ENCODE results near the gene TUFT1.
"Not testable (repeated sequence)": the region's sequence is repeated elsewhere in the genome, so short reads cannot be mapped to it uniquely, and the experiment has no call there.

TUFT1 gene

DNA sequence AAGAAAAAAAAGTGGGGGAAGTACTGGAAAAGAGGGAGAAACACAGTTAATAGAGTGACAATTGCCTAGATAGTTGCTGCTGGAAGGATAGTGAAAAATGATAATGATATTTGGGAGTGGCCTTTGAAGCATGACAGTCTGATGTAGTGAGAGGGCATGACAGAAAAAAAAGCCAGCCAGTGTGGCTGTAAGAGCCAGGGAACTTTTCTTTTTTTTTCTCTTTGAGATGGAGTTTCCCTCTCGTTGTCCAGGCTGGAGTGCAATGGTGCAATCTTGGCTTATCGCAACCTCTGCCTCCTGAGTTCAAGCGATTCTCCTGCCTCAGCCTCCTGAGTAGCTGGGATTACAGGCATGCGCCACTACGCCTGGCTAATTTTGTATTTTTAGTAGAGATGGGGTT, 62.4 kb downstream of the TUFT1 start:
- in situ Hi-C loops (cut with HindIII; ENCODE audit: low pct_ligation_motif_present, low pct_unique_long_range_greater_than_20kb, low sequenced_read_pairs); DNase-seq: not testable (repeated sequence)

DNA sequence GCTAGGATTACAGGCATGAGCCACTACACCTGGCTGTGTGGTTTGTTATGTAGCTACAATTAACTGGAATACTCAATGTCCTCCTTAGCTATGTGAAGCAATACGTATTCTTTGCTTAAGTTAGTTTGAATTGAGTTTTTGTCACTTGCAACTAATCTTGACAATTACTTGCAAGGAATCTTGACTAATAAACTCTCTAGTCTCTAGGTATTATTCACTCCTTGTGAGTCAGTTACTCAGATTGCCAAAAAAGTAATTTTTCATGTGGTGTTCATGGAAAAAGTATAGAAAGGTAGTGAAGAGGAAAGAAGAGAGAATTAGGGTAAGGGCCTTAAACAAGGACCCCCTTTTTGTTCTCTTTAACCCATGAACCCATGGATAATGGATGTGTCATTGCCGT, 64.2 kb downstream of the TUFT1 start:
- no peak for DNase-seq
- in situ Hi-C loops (cut with HindIII; ENCODE audit: low pct_ligation_motif_present, low pct_unique_long_range_greater_than_20kb, low sequenced_read_pairs): no loop called here

DNA sequence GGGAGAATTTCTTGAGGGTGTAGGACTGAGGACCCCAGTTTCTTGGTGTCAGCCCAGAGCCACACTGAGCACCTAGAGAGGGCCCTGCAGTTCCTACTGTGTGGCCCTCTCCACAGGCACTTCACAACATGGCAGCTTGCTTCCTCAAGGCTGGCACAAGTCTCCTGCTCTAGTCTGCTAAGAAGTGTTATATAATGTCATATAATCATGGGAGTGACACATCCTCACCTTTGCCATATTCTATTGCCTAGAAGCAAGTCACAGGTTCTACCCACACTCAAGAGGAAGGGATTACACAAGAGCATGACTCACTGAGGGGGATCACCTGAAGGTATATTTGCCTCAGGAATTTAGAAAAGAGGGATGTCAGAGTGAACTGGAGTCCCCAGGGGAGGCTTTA, 66.3 kb downstream of the TUFT1 start:
- in situ Hi-C loops (cut with HindIII; ENCODE audit: low pct_ligation_motif_present, low pct_unique_long_range_greater_than_20kb, low sequenced_read_pairs): no loop called here
- no peak for DNase-seq

DNA sequence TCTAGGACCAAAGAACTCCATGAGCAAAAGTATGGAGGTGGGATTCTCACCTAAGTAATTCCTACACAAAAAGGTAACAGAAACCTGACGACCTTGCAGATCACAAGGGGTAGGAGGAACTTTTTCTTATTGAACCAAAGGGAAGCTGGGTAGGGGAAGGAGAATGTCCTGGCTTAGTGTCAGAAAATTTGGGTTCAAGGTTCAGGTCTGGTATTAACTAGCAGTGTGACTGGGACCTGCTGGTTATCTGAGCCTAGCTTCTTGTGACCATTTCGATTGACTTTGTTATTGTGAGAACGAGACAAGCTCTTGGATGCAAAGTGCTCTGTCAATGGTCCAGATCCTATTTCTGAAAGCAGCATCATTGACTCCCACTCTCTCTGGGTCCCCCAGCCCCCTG, 66.7 kb downstream of the TUFT1 start:
- in situ Hi-C loops (cut with HindIII; ENCODE audit: low pct_ligation_motif_present, low pct_unique_long_range_greater_than_20kb, low sequenced_read_pairs): no loop called here

DNA sequence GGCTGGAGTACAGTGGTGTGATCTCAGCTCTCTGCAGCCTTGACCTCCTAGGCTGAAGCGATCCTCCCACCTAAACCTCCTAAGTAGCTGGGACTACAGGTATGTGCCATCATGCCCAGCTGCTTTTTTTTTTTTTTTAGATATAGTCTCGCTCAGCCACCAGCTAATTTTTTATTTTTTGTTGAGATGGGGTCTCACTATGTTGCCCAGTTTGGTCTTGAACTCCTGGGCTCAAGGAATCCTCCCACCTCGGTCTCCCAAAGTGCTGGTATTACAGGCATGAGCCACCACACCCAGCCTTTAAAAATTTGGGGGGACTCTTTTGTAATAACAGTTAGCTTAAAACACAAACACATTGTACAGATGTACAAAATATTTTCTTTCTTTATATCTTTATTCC, 70.0 kb downstream of the TUFT1 start:
- no peak for DNase-seq
- in situ Hi-C loops (cut with HindIII; ENCODE audit: low pct_ligation_motif_present, low pct_unique_long_range_greater_than_20kb, low sequenced_read_pairs): no loop called here

More for the DNA sequence above, 66.7 kb downstream of the TUFT1 start:
- DNase-seq: no peak

DNA sequence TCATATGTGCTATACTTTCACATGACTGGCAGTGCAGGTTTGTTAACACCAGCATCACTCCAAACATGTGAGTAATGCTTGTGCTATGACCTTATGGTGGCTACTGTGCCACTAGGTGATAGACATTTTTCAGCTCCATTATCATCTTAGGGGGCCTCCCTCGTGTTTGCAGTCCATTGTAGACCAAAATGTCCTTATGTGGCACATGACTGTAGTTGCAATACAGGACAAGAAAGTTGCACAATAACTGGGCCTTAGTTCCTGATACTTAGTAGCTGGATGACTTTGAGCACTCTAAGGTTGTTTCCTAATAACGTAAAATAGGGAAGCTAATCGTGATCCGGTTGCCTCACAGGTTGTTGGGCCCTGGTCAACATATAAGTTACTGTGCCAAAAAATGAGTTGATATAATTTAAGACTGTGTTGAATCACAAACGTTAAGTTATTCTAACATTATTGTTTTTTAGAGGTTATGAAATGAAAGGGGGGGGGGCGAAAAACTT, 71.2 kb downstream of the TUFT1 start:
- in situ Hi-C loops (cut with HindIII; ENCODE audit: low pct_ligation_motif_present, low pct_unique_long_range_greater_than_20kb, low sequenced_read_pairs): no loop called here
- no peak for DNase-seq

DNA sequence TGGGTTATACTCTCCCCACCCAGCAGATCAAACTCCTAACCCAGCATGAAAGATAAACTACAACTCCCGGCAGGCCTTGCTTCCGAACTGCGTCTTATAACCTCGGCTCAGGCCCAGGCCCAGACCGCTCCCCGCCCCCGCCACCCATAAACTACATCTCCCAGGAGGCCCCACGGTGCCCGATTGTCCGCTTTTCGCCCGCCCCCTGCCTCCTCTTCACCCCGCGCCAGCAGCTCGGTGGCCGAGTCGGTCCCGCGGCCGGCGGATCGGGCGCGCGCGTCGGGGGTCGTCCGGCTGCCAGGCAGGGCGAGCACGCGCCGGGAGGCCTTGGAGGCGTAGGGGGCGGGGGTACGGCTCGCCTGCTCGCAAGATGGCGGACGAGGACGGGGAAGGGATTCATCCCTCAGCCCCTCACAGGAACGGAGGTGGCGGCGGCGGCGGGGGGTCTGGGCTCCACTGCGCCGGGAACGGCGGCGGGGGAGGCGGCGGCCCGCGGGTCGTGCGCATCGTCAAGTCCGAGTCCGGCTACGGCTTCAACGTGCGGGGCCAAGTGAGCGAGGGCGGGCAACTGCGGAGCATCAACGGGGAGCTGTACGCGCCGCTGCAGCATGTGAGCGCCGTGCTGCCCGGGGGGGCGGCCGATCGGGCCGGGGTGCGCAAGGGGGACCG, 71.9 kb downstream of the TUFT1 start, which contains the start of gene SNX27:
Gene SNX27 (plus strand): TSS at position 219 of the 669 bp plus-strand sequence. CDS start 152 bp downstream, at position 371.
- in situ Hi-C loops (cut with HindIII; ENCODE audit: low pct_ligation_motif_present, low pct_unique_long_range_greater_than_20kb, low sequenced_read_pairs): no loop called here
- DNase-seq: peak; percentile 94

DNA sequence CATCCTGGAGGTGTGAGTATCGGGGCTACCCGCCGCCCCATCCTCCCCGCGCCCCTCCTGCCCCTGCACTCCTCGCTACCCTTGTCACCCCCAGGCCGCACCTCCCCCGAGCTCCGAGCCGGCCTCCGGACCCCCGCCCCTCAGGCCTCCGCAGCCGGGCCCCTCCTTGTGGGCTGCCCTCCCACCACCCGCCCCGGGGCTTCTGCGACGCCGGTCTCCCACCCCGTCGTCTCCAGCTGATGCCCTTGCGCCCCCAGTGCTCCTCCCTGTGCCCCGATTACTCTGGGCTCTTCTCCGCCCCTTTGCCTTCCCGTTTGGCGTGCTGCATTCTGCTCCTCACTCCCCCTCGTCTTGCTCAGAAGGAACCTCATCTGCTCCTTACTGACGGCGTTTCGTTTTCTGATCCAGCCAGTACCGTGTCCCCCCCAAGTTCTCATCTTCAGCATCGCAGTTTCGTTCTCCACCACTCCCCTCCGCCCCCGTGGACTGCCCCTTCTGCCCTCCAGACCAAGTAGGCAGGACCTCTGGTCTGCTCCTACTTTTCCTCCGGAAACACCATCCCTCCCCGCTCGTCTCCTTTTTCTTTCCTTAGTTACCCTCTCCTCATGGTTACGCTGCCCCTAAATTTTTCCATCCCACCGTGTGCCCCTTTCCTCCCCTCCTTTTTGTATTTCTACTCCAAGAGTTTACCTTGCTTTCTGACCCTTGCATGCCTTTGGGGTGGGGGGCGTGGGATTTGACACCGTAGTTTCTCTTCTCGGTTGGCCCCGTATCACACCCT, 72.6 kb downstream of the TUFT1 start:
- in situ Hi-C loops (cut with HindIII; ENCODE audit: low pct_ligation_motif_present, low pct_unique_long_range_greater_than_20kb, low sequenced_read_pairs): no loop called here
- peak; percentile 46 for DNase-seq

DNA sequence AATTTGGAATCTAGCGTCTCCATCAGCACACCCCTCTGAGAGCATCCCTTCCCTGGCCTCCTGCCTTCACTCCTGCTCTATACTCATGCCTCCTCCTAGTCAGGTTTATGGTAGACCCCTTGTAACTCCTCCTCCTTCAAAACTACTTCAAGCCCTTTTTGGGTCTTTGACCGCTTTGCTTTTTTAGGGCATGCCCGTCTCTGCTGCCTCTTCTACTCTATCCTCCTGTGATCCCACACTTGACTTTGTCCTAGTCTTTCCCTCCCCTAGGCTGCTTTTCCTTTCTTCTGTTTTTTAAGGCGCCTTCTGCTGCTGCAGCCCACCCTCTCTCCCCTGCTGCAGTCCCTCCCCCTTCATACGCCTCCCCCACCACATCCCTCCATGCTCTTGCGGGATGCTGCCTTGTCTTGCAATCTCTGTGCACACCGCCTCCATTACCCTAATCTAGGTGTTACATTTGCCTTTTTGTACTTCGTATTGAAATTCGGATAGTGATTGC, 73.2 kb downstream of the TUFT1 start:
- in situ Hi-C loops (cut with HindIII; ENCODE audit: low pct_ligation_motif_present, low pct_unique_long_range_greater_than_20kb, low sequenced_read_pairs): no loop called here
- DNase-seq: no peak

DNA sequence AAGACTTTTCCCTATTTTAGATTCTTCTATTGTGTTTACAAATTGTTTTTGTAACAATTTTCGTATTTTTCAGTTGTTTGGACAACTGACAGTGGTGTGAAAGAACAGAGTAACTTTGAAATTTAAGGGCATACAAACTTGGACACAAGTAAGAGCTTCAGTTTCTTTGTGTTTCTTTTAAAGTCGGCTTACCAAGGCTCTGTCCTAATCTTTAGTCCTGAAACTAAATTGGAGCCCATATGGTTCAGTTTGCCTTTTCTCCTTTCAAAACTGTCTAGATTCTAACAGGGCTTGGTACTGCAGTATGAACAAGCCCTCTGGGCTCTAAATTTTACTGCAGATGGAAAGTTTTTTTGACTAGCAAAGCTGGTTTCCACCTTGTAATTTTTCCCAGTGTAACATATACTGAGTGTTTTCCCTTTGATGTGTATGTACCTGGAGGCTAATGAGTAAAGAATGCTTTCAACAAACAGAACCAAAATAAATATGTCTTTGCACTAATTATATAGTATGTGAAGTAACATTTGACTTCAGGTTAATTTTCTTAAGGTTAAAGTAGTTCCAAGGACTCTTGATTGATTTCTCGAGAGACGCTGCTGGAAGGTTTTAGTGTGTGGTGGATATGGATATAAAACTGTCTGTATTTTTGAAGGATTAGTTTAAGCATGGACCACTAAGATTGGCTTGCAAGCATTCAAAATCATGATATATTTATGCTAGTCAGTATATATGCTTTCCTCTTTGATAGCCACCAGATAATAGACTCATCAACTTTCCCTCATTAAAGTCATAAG, 75.8 kb downstream of the TUFT1 start:
- DNase-seq: no peak
- in situ Hi-C loops (cut with HindIII; ENCODE audit: low pct_ligation_motif_present, low pct_unique_long_range_greater_than_20kb, low sequenced_read_pairs): no loop called here

DNA sequence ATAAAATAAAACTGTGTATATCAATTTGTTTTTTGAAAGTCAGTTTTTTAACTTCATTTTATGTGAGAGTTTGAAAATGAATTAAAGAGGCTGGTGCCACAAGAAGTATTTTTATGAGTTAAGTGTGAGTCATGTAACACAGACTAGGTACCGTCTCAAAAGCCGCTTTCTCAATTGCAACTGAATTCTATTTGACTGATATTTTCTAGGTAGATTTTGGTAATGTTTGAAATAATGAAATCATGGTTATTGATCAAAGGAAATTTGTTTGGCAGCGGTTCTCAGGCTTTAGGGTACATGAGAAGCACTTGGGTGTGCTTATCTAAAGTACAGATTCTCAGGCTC, 76.4 kb downstream of the TUFT1 start:
- peak; percentile 37 for DNase-seq
- in situ Hi-C loops (cut with HindIII; ENCODE audit: low pct_ligation_motif_present, low pct_unique_long_range_greater_than_20kb, low sequenced_read_pairs): no loop called here

DNA sequence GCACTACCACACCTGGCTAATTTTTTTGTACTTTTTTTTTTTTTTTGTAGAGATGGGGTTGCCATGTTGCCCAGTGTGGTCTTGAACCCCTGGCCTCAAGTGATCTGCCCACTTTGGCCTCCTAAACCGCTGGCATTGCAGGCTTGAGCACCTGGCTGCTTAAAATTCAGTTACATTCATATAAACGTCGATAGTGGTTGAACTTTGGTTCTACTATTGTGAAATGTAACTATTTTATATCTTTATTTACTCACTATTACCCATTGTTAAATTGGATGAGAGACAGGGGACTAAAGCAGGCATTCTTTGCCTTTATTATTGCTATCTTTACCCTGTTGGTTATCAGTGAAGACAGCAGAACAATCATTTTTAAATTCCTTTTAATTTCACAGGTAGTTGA, 77.9 kb downstream of the TUFT1 start:
- DNase-seq: no peak
- in situ Hi-C loops (cut with HindIII; ENCODE audit: low pct_ligation_motif_present, low pct_unique_long_range_greater_than_20kb, low sequenced_read_pairs): no loop called here

DNA sequence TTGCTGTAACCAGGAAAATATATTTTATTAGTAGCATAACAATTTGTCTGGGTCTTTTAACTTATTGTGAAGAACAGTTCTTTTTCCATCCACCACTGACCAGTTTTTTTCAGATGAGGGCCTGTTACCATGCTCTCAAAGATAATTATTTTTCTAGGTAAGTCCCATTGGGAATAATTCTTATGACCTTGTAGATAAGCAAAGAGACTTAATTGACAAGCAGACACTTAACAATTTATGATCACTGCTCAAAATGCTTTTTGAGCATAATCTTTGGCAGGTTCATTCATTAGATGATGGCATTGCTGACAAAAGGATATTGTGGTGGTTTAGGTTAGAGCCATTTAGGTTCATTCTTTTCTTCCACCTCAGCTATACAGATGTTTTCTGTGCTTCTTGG, 78.4 kb downstream of the TUFT1 start:
- DNase-seq: no peak
- in situ Hi-C loops (cut with HindIII; ENCODE audit: low pct_ligation_motif_present, low pct_unique_long_range_greater_than_20kb, low sequenced_read_pairs): no loop called here

DNA sequence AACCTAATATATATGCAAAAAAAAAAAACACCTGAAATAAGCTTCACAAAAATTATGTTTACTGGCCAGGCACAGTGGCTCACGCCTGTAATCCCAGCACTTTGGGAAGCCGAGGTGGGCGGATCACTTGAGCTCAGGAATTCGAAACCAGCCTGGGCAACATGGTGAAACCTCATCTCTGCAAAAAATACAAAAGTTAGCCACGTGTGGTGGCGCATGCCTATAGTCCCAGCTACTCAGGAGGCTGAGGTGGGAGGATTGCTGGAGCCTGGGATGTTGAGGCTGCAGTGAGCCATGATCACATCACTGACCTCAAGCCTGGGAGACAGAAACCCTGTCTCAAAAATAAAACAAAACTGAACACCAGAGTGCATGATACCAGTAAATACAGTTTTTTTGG, 78.9 kb downstream of the TUFT1 start:
- DNase-seq; in situ Hi-C loops (cut with HindIII; ENCODE audit: low pct_ligation_motif_present, low pct_unique_long_range_greater_than_20kb, low sequenced_read_pairs): not testable (repeated sequence)

DNA sequence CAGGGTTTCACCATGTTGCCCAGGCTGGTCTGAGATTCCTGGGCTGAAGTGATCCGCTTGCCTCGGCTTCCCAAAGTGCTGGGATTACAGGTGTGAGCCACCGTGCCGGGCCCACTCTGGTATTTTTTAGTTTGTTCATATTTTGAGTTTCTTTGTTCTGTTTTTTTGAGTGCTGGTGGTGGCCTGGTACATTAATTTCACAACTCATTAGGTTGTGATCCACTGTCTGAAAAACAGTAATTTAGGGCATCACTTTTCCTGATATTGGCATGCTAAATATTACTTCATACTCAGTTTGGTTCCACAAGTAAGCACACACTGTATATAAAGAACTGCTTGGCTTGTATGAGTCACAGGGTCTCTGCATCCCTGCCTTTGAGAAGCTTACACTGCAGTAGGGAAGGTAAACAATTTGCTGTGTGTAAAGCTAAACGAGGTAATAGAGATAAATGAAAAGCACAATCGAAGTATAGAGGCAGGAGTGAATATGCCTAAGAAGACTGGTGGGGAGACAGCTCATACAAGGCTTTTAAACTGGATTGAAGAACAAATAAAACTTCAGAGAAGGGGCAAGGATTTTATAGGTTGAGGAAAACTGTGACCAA, 79.5 kb downstream of the TUFT1 start:
- DNase-seq: peak; percentile 44
- in situ Hi-C loops (cut with HindIII; ENCODE audit: low pct_ligation_motif_present, low pct_unique_long_range_greater_than_20kb, low sequenced_read_pairs): no loop called here

DNA sequence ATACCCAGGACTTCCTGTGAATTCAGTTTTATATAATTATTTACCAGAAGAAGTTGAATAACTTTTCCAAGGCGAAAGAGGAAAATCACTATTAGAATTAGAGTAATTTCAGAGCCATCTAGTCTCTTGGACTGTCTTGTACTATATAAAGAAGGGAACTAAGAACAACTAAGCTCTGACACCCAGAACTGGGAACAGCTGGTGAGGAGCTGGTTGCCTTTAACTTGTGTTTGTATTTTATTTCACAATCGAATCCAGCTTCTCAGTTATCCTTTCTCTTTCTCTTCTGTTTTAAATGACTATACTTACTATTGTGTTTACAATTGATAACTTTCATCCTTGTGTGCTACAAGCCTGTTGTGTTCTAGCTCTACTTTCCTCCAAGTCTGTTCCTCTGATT, 80.2 kb downstream of the TUFT1 start:
- in situ Hi-C loops (cut with HindIII; ENCODE audit: low pct_ligation_motif_present, low pct_unique_long_range_greater_than_20kb, low sequenced_read_pairs): no loop called here
- DNase-seq: no peak

DNA sequence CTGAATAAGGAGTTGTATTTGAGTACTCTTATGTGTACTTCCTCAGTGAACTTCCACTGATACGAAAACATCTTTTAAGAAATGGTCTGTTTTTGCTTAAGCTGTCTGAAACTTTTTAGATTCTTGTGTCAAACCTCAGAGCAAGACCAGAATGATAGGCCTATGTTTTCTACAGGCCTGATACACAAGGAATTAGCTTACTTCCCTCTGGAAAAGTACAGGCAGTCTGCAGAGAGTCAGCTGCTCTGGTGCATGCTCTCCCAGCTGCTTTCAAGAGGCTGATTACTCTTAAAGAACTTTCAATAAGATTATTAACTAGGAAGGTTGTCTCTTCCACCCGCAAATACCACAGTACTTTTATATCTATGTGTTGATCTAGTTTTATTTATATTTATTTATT, 81.2 kb downstream of the TUFT1 start:
- no peak for DNase-seq
- in situ Hi-C loops (cut with HindIII; ENCODE audit: low pct_ligation_motif_present, low pct_unique_long_range_greater_than_20kb, low sequenced_read_pairs): no loop called here

DNA sequence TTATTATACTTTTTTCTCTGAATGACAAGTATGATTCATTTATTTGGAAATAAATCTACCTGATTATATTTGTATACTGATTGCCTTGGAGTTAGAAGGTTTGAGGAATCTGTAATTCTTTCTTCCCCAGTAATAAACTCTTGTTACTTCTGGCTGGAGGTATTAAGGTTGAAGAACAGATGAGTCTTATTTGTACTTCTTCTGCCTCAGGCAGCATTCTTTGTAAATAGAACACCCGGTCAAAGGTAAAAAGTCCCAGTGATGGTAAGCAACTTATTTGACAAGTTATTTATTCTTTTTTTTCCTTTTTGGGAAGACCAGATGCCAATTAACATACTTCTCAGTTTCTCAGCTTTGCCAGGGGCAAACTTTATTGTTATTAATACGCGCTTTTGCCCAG, 84.7 kb downstream of the TUFT1 start:
- DNase-seq: no peak

More for the DNA sequence above, 84.7 kb downstream of the TUFT1 start:
- in situ Hi-C loops (cut with HindIII; ENCODE audit: low pct_ligation_motif_present, low pct_unique_long_range_greater_than_20kb, low sequenced_read_pairs): no loop called here
